H9 (cell line): ENCODE results near the gene NUDT22. TPM values are rescaled to one million over a fixed set of nuclear protein-coding genes. Genes with fewer than 3 reads are reported as not detected.

Experiments used
- DNase-seq: peaks from one replicate; pipeline ENCODE4 v3.0.0-alpha.2; 2017
- H2AFZ ChIP-seq: one replicate; pipeline ENCODE4 v1.6.1; 2013; ENCODE audit warnings: mild to moderate bottlenecking, low read length, control low read depth, moderate library complexity
- H2AK5ac ChIP-seq: 2 replicates; pipeline ENCODE4 v1.6.1; 2013; ENCODE audit warnings: low read length, control low read depth, mixed read lengths; ENCODE audit not compliant: insufficient read length
- H2BK120ac ChIP-seq: one replicate; pipeline ENCODE4 v1.6.1; 2013; ENCODE audit warnings: low read depth, mild to moderate bottlenecking, low read length, control low read depth, inconsistent platforms; ENCODE audit not compliant: poor library complexity, severe bottlenecking
- H2BK12ac ChIP-seq: 2 replicates; pipeline ENCODE4 v1.6.1; 2013; ENCODE audit warnings: low read length, control low read depth, mixed read lengths, low read depth; ENCODE audit not compliant: insufficient read length
- H2BK15ac ChIP-seq: 2 replicates; pipeline ENCODE4 v1.6.1; 2013; ENCODE audit warnings: low read depth, low read length, control low read depth
- H2BK20ac ChIP-seq: one replicate; pipeline ENCODE4 v1.6.1; 2013; ENCODE audit warnings: low read depth, mild to moderate bottlenecking, low read length, control low read depth, inconsistent platforms; ENCODE audit not compliant: poor library complexity, severe bottlenecking
- H2BK5ac ChIP-seq: 2 replicates; pipeline ENCODE4 v1.6.1; 2013; ENCODE audit warnings: low read length, control low read depth, mixed read lengths; ENCODE audit not compliant: insufficient read length
- H3K14ac ChIP-seq: 2 replicates; pipeline ENCODE4 v1.6.1; 2013; ENCODE audit warnings: low read length, control low read depth; ENCODE audit not compliant: insufficient read depth
- H3K18ac ChIP-seq: 2 replicates; pipeline ENCODE4 v1.6.1; 2013; ENCODE audit warnings: low read depth, mild to moderate bottlenecking, mixed read lengths, low read length, control low read depth; ENCODE audit not compliant: insufficient read length
- H3K23ac ChIP-seq: 2 replicates; pipeline ENCODE4 v1.6.1; 2013; ENCODE audit warnings: low read length, control low read depth, mixed read lengths, low read depth; ENCODE audit not compliant: insufficient read length
- H3K23me2 ChIP-seq: 2 replicates; pipeline ENCODE4 v1.6.1; 2013; ENCODE audit warnings: low read depth, mild to moderate bottlenecking, mixed read lengths, low read length, control low read depth; ENCODE audit not compliant: insufficient read length, poor library complexity, severe bottlenecking
- H3K27ac ChIP-seq: 2 replicates; pipeline ENCODE4 v1.5.1; 2013; ENCODE audit warnings: low read length, control low read depth, mixed read lengths, low read depth; ENCODE audit not compliant: insufficient read length
- H3K27me3 ChIP-seq: 2 replicates; pipeline ENCODE4 v1.6.1; 2013; ENCODE audit warnings: low read length, control low read depth, inconsistent platforms; ENCODE audit not compliant: insufficient read depth
- H3K4ac ChIP-seq: 2 replicates; pipeline ENCODE4 v1.6.1; 2013; ENCODE audit warnings: low read depth, mild to moderate bottlenecking, control low read depth, inconsistent platforms, low read length, moderate library complexity
- H3K4me1 ChIP-seq: 2 replicates; pipeline ENCODE4 v1.6.1; 2013; ENCODE audit warnings: low read length, control low read depth, inconsistent platforms; ENCODE audit not compliant: insufficient read depth
- H3K4me2 ChIP-seq: 2 replicates; pipeline ENCODE4 v1.6.1; 2013; ENCODE audit warnings: low read length, control low read depth, mixed read lengths; ENCODE audit not compliant: insufficient read length, insufficient read depth
- H3K56ac ChIP-seq: 2 replicates; pipeline ENCODE4 v1.6.1; 2013; ENCODE audit warnings: low read depth, mild to moderate bottlenecking, mixed read lengths, low read length, control low read depth; ENCODE audit not compliant: insufficient read length
- H3K79me1 ChIP-seq: 2 replicates; pipeline ENCODE4 v1.6.1; 2013; ENCODE audit warnings: low read depth, mild to moderate bottlenecking, moderate library complexity, low read length, control low read depth, inconsistent platforms; ENCODE audit not compliant: insufficient read depth, poor library complexity, severe bottlenecking
- H3K79me2 ChIP-seq: 2 replicates; pipeline ENCODE4 v1.6.1; 2013; ENCODE audit warnings: low read length, control low read depth, inconsistent platforms; ENCODE audit not compliant: insufficient read depth
- H3K9ac ChIP-seq: 2 replicates; pipeline ENCODE4 v1.6.1; 2013; ENCODE audit warnings: low read length, control low read depth, mixed read lengths; ENCODE audit not compliant: insufficient read length; ENCODE audit errors: extremely low read depth
- H3K9me3 ChIP-seq: one replicate; pipeline ENCODE4 v1.6.1; 2013; ENCODE audit warnings: low read depth, low read length, inconsistent platforms; ENCODE audit not compliant: control insufficient read depth
- H3T11ph ChIP-seq: one replicate; pipeline ENCODE4 v1.6.1; 2013; ENCODE audit warnings: mild to moderate bottlenecking, low read length, control low read depth, inconsistent platforms
- H4K20me1 ChIP-seq: one replicate; pipeline ENCODE4 v1.6.1; 2013; ENCODE audit not compliant: control insufficient read depth, insufficient read length, insufficient read depth
- H4K5ac ChIP-seq: 2 replicates; pipeline ENCODE4 v1.6.1; 2013; ENCODE audit warnings: low read depth, mild to moderate bottlenecking, mixed read lengths, low read length, control low read depth; ENCODE audit not compliant: insufficient read length
- H4K8ac ChIP-seq: replicated peaks from 2 replicates; pipeline ENCODE4 v1.6.1; 2013; ENCODE audit warnings: low read length, control low read depth, mixed read lengths, low read depth; ENCODE audit not compliant: insufficient read length
- H4K91ac ChIP-seq: 2 replicates; pipeline ENCODE4 v1.6.1; 2013; ENCODE audit warnings: low read depth, mild to moderate bottlenecking, moderate library complexity, mixed read lengths, low read length, control low read depth; ENCODE audit not compliant: insufficient read length
- H3K27ac Mint-ChIP-seq, 3 experiments: 2 replicates in 2 of 3; 3 replicates in 1 of 3; pipeline ENCODE4 v1.8.0; 2020 to 2021; ENCODE audit warnings: mixed read lengths in 3 of 3, mild to moderate bottlenecking in 1 of 3, moderate library complexity in 1 of 3
- H3K27me3 Mint-ChIP-seq: 2 replicates; pipeline ENCODE4 v1.8.0; 2021; ENCODE audit warnings: low read depth, mild to moderate bottlenecking, moderate library complexity, mixed read lengths
- H3K36me3 Mint-ChIP-seq, 3 experiments: 2 replicates in 2 of 3; 3 replicates in 1 of 3; pipeline ENCODE4 v1.8.0; 2020 to 2021; ENCODE audit warnings: low read depth in 3 of 3, mixed read lengths in 3 of 3; ENCODE audit not compliant: insufficient read depth in 1 of 3
- H3K4me1 Mint-ChIP-seq, 2 experiments: 2 replicates each; pipeline ENCODE4 v1.8.0; 2020; ENCODE audit warnings: mixed read lengths in 2 of 2
- H3K4me3 Mint-ChIP-seq, 2 experiments: 2 replicates in 1 of 2; 3 replicates in 1 of 2; pipeline ENCODE4 v1.8.0; 2020 to 2021; ENCODE audit warnings: mild to moderate bottlenecking in 2 of 2, mixed read lengths in 2 of 2, moderate library complexity in 1 of 2
- H3K9me3 Mint-ChIP-seq, 2 experiments: 2 replicates in 1 of 2; 3 replicates in 1 of 2; pipeline ENCODE4 v1.8.0; 2020; ENCODE audit warnings: mild to moderate bottlenecking in 2 of 2, mixed read lengths in 2 of 2, moderate library complexity in 1 of 2
- WGBS: extraction: QIAGEN DNeasy Blood & Tissue Kit; methylation state at CpG from one replicate; pipeline ENCODE4 v1.1.7; 2013; ENCODE audit warnings: missing lambda C conversion rate, low lambda C conversion rate, mixed read lengths; ENCODE audit not compliant: insufficient read length; ENCODE audit errors: extremely low coverage; 5-methylcytosine and 5-hydroxymethylcytosine counted together
- total RNA-seq: library from RNA; stranded (reverse); gene quantifications from 2 replicates; pipeline ENCODE4 v1.2.1, GENCODE V29; 2021
- TF ChIP-seq, protein P1 (sequence below): fragments of 200-600 bp; sonication (generic); conservative IDR thresholded peaks from 3 replicates; pipeline ENCODE4 v1.8.0; 2021; ENCODE audit warnings: antibody characterized with exemption, mild to moderate bottlenecking

NUDT22 gene
- total RNA-seq, 1 experiment from 2014 or later: 39.6 TPM

DNA sequence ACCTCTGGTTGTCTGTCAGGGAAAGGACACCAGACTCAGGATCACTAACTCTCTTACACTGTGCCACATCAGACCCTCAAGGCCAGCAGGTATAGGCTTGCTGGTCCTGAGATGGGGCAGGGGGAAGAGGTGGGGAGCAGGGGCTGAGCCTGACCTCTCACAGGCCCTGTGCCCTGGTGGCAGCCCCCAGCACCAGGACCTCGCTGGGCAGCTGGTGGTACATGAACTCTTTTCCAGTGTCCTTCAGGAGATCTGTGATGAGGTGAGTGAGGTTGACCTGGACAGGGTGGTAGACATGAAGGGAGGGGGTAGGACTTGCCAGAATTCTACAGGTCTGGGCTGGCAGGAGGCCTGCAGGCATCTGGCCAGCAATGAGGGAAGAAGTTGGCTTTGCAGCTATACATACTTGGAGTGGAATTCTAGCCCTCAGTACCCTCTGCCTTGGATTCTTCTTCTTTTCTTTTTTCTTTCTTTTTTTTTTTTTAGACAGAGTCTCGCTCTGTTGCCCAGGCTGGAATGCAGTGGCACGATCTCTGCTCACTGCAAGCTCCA is 1.4 kb downstream of the NUDT22 start:
- no peak for DNase-seq
- H4K91ac ChIP-seq: no peak overlapping the region
- Mint-ChIP-seq H3K27ac (no peak overlapping the region), H3K9me3 (no peaks in the 10 kb centered on the region), H3K4me3 (peak overlapping the region; percentile 80 to 91), H3K36me3 (peaks cover 0 to 14% (median 10%) of the 10 kb centered on the region in 3 experiments; a peak in 4 of 7 replicates), H3K4me1 (peaks cover 23 to 34% of the 10 kb centered on the region in 2 experiments), H3K27me3 (peaks cover 11% of the 10 kb centered on the region)
- no peak overlapping the region for H2BK5ac ChIP-seq
- no peak overlapping the region for H4K5ac ChIP-seq
- H3K9me3 ChIP-seq: no peaks in the 10 kb centered on the region
- H3K79me2 ChIP-seq: no peaks in the 10 kb centered on the region
- no peak overlapping the region for H3K9ac ChIP-seq
- no peak overlapping the region for H3K27ac ChIP-seq
- no peak overlapping the region for H3K4me2 ChIP-seq
- H3K23ac ChIP-seq: no peak overlapping the region
- H4K8ac ChIP-seq: no peak overlapping the region
- TF ChIP-seq, protein P1, sequence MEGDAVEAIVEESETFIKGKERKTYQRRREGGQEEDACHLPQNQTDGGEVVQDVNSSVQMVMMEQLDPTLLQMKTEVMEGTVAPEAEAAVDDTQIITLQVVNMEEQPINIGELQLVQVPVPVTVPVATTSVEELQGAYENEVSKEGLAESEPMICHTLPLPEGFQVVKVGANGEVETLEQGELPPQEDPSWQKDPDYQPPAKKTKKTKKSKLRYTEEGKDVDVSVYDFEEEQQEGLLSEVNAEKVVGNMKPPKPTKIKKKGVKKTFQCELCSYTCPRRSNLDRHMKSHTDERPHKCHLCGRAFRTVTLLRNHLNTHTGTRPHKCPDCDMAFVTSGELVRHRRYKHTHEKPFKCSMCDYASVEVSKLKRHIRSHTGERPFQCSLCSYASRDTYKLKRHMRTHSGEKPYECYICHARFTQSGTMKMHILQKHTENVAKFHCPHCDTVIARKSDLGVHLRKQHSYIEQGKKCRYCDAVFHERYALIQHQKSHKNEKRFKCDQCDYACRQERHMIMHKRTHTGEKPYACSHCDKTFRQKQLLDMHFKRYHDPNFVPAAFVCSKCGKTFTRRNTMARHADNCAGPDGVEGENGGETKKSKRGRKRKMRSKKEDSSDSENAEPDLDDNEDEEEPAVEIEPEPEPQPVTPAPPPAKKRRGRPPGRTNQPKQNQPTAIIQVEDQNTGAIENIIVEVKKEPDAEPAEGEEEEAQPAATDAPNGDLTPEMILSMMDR: no peak
- WGBS: no CpG with 5 or more reads among the region's 3 CpGs
- no peak overlapping the region for H2BK120ac ChIP-seq
- 0 out of 2 replicates have a peak, but pooled peaks cover 3% of the 10 kb centered on the region for H3K4me1 ChIP-seq
- no peak overlapping the region for H2AFZ ChIP-seq
- no peak overlapping the region for H3K18ac ChIP-seq
- H4K20me1 ChIP-seq: no peaks in the 10 kb centered on the region
- peak overlapping the region; percentile 33; the same call in 1 of the 2 replicates for H2BK15ac ChIP-seq
- no peak overlapping the region for H3K4ac ChIP-seq
- no peak overlapping the region for H2AK5ac ChIP-seq
- no peaks in the 10 kb centered on the region for H3K27me3 ChIP-seq
- peaks cover 27% of the 10 kb centered on the region for H3K23me2 ChIP-seq
- no peak overlapping the region for H2BK12ac ChIP-seq
- H2BK20ac ChIP-seq: no peak overlapping the region
- no peak overlapping the region for H3K14ac ChIP-seq
- H3K79me1 ChIP-seq: no peaks in the 10 kb centered on the region
- H3K56ac ChIP-seq: no peak overlapping the region
- no peak overlapping the region for H3T11ph ChIP-seq
